HCT116 (cell line): ENCODE measurements around the gene ARCN1. TPM values are rescaled to one million over a fixed set of nuclear protein-coding genes. Genes with fewer than 3 reads are reported as not detected.

Experiments used
- ATAC-seq: fragments of 200-7000 bp; cut with Tn5 transposase; 2 replicates; pipeline ENCODE4 v1.9.1; 2020; ENCODE audit warnings: mild to moderate bottlenecking, moderate library complexity
- BruUV-seq: library from RNA; stranded (reverse); fragments of 400-500 nt; replicated peaks from 2 replicates; lab custom pipeline; 2021; lab: Mats Ljungman, UMichigan
- CTCF ChIA-PET: fragments of 300-600 bp; sonication (Branson Sonifier 250); formaldehyde crosslinking; loops from one replicate; lab custom pipeline; 2021; ENCODE audit warnings: antibody characterized with exemption; lab: Charles Lee
- POLR2A ChIA-PET: fragments of 300-600, 350-600 bp; sonication (Branson Sonifier 250); formaldehyde crosslinking; loops from one replicate; lab custom pipeline; 2021; ENCODE audit warnings: antibody characterized with exemption; lab: Charles Lee
- RAD21 ChIA-PET, 2 experiments: fragments of 300-600 bp; sonication (Branson Sonifier 250); formaldehyde crosslinking; loops; one replicate each; lab custom pipeline; 2023; ENCODE audit warnings: low total read pairs in 2 of 2; ENCODE audit not compliant: uncharacterized antibody in 2 of 2, unreplicated experiment in 2 of 2, low non-redundant PET in 1 of 2; lab: Charles Lee
- DNase-seq: peaks from one replicate; pipeline ENCODE4 v3.0.0-alpha.2; 2010; ENCODE audit warnings: low read depth, low spot score
- H2AFZ ChIP-seq: fragments of 200-600 bp; shearing (Covaris generic), sonication (generic); 2 replicates; pipeline ENCODE4 v1.6.1; 2017; ENCODE audit warnings: low read depth, mixed run types, mixed read lengths, antibody characterized with exemption, low read length; ENCODE audit not compliant: poor library complexity, severe bottlenecking
- H3K27ac ChIP-seq: 2 replicates; pipeline ENCODE4 v1.5.1; 2012; ENCODE audit warnings: low read depth, low read length
- H3K27me3 ChIP-seq: fragments of 200-600 bp; sonication (generic); 2 replicates; pipeline ENCODE4 v1.6.1; 2016; ENCODE audit warnings: mixed run types, low read length, mixed read lengths; ENCODE audit not compliant: insufficient read depth
- H3K36me3 ChIP-seq, 2 experiments: fragments of 200-500 bp in 1 of 2; fragments of 200-600 bp in 1 of 2; sonication (Bioruptor generic) in 1 of 2; sonication (generic) in 1 of 2; 2 replicates each; pipeline versions ENCODE4 v1.5.1 to v1.6.1; 2014 to 2016; ENCODE audit warnings: low read length in 2 of 2, inconsistent platforms in 1 of 2, mixed read lengths in 1 of 2, mixed run types in 1 of 2; ENCODE audit not compliant: insufficient read depth in 2 of 2, control insufficient read depth in 1 of 2
- H3K4me1 ChIP-seq, 2 experiments: fragments of 200-600 bp in 1 of 2; sonication (generic) in 1 of 2; 2 replicates each; pipeline versions ENCODE4 v1.5.1 to v1.6.1; 2012 to 2017; ENCODE audit warnings: low read length in 2 of 2, inconsistent platforms in 1 of 2, mild to moderate bottlenecking in 1 of 2, mixed read lengths in 1 of 2, mixed run types in 1 of 2, moderate library complexity in 1 of 2; ENCODE audit not compliant: insufficient read depth in 2 of 2, control insufficient read depth in 1 of 2
- H3K4me2 ChIP-seq: fragments of 200-600 bp; sonication (generic); 2 replicates; pipeline ENCODE4 v1.6.1; 2017; ENCODE audit warnings: mixed run types, low read length, mixed read lengths
- H3K4me3 ChIP-seq, 2 experiments: fragments of 200-600 bp in 1 of 2; sonication (generic) in 1 of 2; replicated peaks in 1 of 2; 2 replicates each; pipeline ENCODE4 v1.5.1; 2011 to 2016; ENCODE audit warnings: low read length in 2 of 2, control low read depth in 1 of 2, low read depth in 1 of 2, mild to moderate bottlenecking in 1 of 2, mixed read lengths in 1 of 2, mixed run types in 1 of 2
- H3K79me2 ChIP-seq: fragments of 200-600 bp; sonication (generic); 2 replicates; pipeline ENCODE4 v1.6.1; 2017; ENCODE audit warnings: mild to moderate bottlenecking, mixed run types, low read length, moderate library complexity, mixed read lengths; ENCODE audit not compliant: insufficient read depth
- H3K9ac ChIP-seq: fragments of 200-600 bp; sonication (generic); 2 replicates; pipeline ENCODE4 v1.6.1; 2016; ENCODE audit warnings: low read length, mixed read lengths
- H3K9me2 ChIP-seq: fragments of 200-600 bp; sonication (generic), shearing (Covaris generic); 2 replicates; pipeline ENCODE4 v1.6.1; 2017; ENCODE audit warnings: mixed run types, mild to moderate bottlenecking, moderate library complexity; ENCODE audit not compliant: insufficient read depth
- H3K9me3 ChIP-seq, 2 experiments: fragments of 200-500 bp in 1 of 2; fragments of 200-600 bp in 1 of 2; sonication (Bioruptor generic) in 1 of 2; sonication (generic) in 1 of 2; 2 replicates each; pipeline ENCODE4 v1.6.1; 2014 to 2017; ENCODE audit warnings: low read length in 2 of 2, mixed read lengths in 2 of 2, inconsistent platforms in 1 of 2, low read depth in 1 of 2, mild to moderate bottlenecking in 1 of 2, mixed run types in 1 of 2, moderate library complexity in 1 of 2; ENCODE audit not compliant: control insufficient read depth in 1 of 2, insufficient read depth in 1 of 2
- H4K20me1 ChIP-seq: fragments of 200-600 bp; sonication (generic), shearing (Covaris generic); 2 replicates; pipeline ENCODE4 v1.6.1; 2017; ENCODE audit warnings: mixed run types, mild to moderate bottlenecking, moderate library complexity; ENCODE audit not compliant: insufficient read depth
- CBX3 ChIP-seq: IDR thresholded peaks from 2 replicates; pipeline ENCODE4 v1.6.1; 2012; ENCODE audit warnings: low read depth
- CEBPB ChIP-seq: IDR thresholded peaks from 2 replicates; pipeline ENCODE4 v1.6.1; 2012; ENCODE audit warnings: low read depth
- ELF1 ChIP-seq: IDR thresholded peaks from 2 replicates; pipeline ENCODE4 v1.6.1; 2012; ENCODE audit warnings: low read depth, borderline replicate concordance
- EZH2 ChIP-seq: fragments of 200-600 bp; sonication (generic); IDR thresholded peaks from 2 replicates; pipeline ENCODE4 v1.6.1; 2017; ENCODE audit warnings: antibody characterized with exemption, mixed run types
- EZH2phosphoT487 ChIP-seq: fragments of 200-600 bp; IDR thresholded peaks from 2 replicates; pipeline ENCODE4 v1.6.1; 2018; ENCODE audit warnings: antibody characterized with exemption, borderline replicate concordance
- POLR2A ChIP-seq: IDR thresholded peaks from 2 replicates; pipeline ENCODE4 v1.7.0; 2011; ENCODE audit warnings: borderline replicate concordance; ENCODE audit not compliant: insufficient read depth, insufficient read length; ENCODE audit errors: extremely low read depth
- POLR2AphosphoS5 ChIP-seq: IDR thresholded peaks from 2 replicates; pipeline ENCODE4 v1.6.1; 2011; ENCODE audit warnings: mild to moderate bottlenecking, low read depth, low read length, moderate library complexity
- RAD21 ChIP-seq: IDR thresholded peaks from 2 replicates; pipeline ENCODE4 v1.6.1; 2012; ENCODE audit warnings: low read depth, mild to moderate bottlenecking
- REST ChIP-seq: IDR thresholded peaks from 2 replicates; pipeline ENCODE4 v1.6.1; 2012; ENCODE audit warnings: low read depth
- SIN3A ChIP-seq: IDR thresholded peaks from 2 replicates; pipeline ENCODE4 v1.6.1; 2012; ENCODE audit warnings: low read depth
- SP1 ChIP-seq: IDR thresholded peaks from 2 replicates; pipeline ENCODE4 v1.6.1; 2012; ENCODE audit warnings: low read depth
- TCF7L2 ChIP-seq: IDR thresholded peaks from 2 replicates; pipeline ENCODE4 v1.7.0; 2011; ENCODE audit warnings: borderline replicate concordance, inconsistent platforms; ENCODE audit not compliant: insufficient read depth, insufficient read length; ENCODE audit errors: extremely low read depth
- YY1 ChIP-seq: IDR thresholded peaks from 2 replicates; pipeline ENCODE4 v1.6.1; 2011; ENCODE audit warnings: low read length, low read depth, moderate library complexity, mild to moderate bottlenecking; ENCODE audit not compliant: insufficient replicate concordance; ENCODE audit errors: extremely low read depth
- ZBTB33 ChIP-seq: IDR thresholded peaks from 2 replicates; pipeline ENCODE4 v1.6.1; 2011; ENCODE audit warnings: mild to moderate bottlenecking, low read length, moderate library complexity; ENCODE audit not compliant: insufficient replicate concordance; ENCODE audit errors: extremely low read depth
- ZFX ChIP-seq: fragments of 450-650 bp; IDR thresholded peaks from 2 replicates; pipeline ENCODE4 v1.6.1; 2017
- ZNF274 ChIP-seq: fragments of 200-500 bp; sonication (Bioruptor generic); IDR thresholded peaks from 2 replicates; pipeline ENCODE4 v1.6.1; 2014; ENCODE audit warnings: mild to moderate bottlenecking, low read depth, low read length, inconsistent platforms
- intact Hi-C: fragments of 100-400 bp; cut with micrococcal nuclease; formaldehyde crosslinking; loops from 2 replicates; pipeline ENCODE4 v1.10.0; 2022
- total RNA-seq: library from RNA; stranded (reverse); gene quantifications from one replicate; pipeline ENCODE4 v1.2.1, GENCODE V29; 2021; ENCODE audit not compliant: unreplicated experiment
- TF ChIP-seq, protein P1 (sequence below): IDR thresholded peaks from 2 replicates; pipeline ENCODE4 v1.6.1; 2012
- TF ChIP-seq, protein P2 (sequence below): IDR thresholded peaks from 2 replicates; pipeline ENCODE4 v1.6.1; 2012
- TF ChIP-seq, protein P3 (sequence below), 3 experiments: fragments of 200-600 bp in 1 of 3; sonication (generic) in 1 of 3; IDR thresholded peaks in 2 of 3; conservative IDR thresholded peaks in 1 of 3; 2 replicates each; pipeline ENCODE4 v1.5.1; 2012 to 2017; ENCODE audit warnings: low read depth in 2 of 3, low read length in 2 of 3, antibody characterized with exemption in 1 of 3, borderline replicate concordance in 1 of 3, control low read depth in 1 of 3, mild to moderate bottlenecking in 1 of 3, mixed read lengths in 1 of 3, mixed run types in 1 of 3, moderate library complexity in 1 of 3; ENCODE audit not compliant: insufficient read depth in 1 of 3

The ARCN1 gene
- total RNA-seq, 1 experiment from 2014 or later: 147 TPM

GRCh38 chr11:118524356-118524755 lies 47.9 kb upstream of the ARCN1 start:
- DNase-seq: no peak
- no TSS peak for BruUV-seq
- TF ChIP-seq ELF1 (no peak), SIN3A (no peak), RAD21 (no peak), CBX3 (no peak), CEBPB (no peak), EZH2phosphoT487 (no peak), YY1 (no peak), REST (no peak), EZH2 (no peak), POLR2AphosphoS5 (no peak), ZFX (no peak), POLR2A (no peak), ZNF274 (no peak), SP1 (no peak), TCF7L2 (no peak), ZBTB33 (no peak)
- TF ChIP-seq, protein P1, sequence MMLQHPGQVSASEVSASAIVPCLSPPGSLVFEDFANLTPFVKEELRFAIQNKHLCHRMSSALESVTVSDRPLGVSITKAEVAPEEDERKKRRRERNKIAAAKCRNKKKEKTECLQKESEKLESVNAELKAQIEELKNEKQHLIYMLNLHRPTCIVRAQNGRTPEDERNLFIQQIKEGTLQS: no peak
- TF ChIP-seq, protein P2, sequence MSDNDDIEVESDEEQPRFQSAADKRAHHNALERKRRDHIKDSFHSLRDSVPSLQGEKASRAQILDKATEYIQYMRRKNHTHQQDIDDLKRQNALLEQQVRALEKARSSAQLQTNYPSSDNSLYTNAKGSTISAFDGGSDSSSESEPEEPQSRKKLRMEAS: no peak
- TF ChIP-seq, protein P3, sequence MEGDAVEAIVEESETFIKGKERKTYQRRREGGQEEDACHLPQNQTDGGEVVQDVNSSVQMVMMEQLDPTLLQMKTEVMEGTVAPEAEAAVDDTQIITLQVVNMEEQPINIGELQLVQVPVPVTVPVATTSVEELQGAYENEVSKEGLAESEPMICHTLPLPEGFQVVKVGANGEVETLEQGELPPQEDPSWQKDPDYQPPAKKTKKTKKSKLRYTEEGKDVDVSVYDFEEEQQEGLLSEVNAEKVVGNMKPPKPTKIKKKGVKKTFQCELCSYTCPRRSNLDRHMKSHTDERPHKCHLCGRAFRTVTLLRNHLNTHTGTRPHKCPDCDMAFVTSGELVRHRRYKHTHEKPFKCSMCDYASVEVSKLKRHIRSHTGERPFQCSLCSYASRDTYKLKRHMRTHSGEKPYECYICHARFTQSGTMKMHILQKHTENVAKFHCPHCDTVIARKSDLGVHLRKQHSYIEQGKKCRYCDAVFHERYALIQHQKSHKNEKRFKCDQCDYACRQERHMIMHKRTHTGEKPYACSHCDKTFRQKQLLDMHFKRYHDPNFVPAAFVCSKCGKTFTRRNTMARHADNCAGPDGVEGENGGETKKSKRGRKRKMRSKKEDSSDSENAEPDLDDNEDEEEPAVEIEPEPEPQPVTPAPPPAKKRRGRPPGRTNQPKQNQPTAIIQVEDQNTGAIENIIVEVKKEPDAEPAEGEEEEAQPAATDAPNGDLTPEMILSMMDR (IDR thresholded peaks at IDR 0.05 in 2 of 3, conservative IDR thresholded peaks at IDR 0.05 in 1 of 3; ENCODE audit: borderline replicate concordance in 1 of 3, insufficient read depth in 1 of 3, low read depth in 2 of 3, low read length in 2 of 3): no peak
- H4K20me1 ChIP-seq: no peaks in the 10 kb centered on the region
- ATAC-seq: no peak
- no peak overlapping the region for H3K27ac ChIP-seq
- intact Hi-C loops: no loop called here
- ChIA-PET RAD21 (interaction anchor here in 1 of 2 experiments (0.6 kb wide), 1 partner anchor 240 kb away, joined by 4 read pairs; no protein-coding TSS in a partner anchor), CTCF (no interaction called here), POLR2A (no interaction called here)
- peaks cover 13 to 31% of the 10 kb centered on the region in 2 experiments; a peak in 3 of 4 replicates for H3K36me3 ChIP-seq
- no peak overlapping the region for H3K4me3 ChIP-seq
- H3K4me2 ChIP-seq: no peak overlapping the region
- no peaks in the 10 kb centered on the region for H3K79me2 ChIP-seq
- H3K9ac ChIP-seq: no peak overlapping the region
- no peaks in the 10 kb centered on the region for H3K9me2 ChIP-seq
- peaks cover under 1 to 2% of the 10 kb centered on the region in 2 experiments; a peak in 3 of 4 replicates for H3K4me1 ChIP-seq
- no peaks in the 10 kb centered on the region for H3K9me3 ChIP-seq
- H2AFZ ChIP-seq: no peak overlapping the region
- no peaks in the 10 kb centered on the region for H3K27me3 ChIP-seq
